IMR-90 (cell line): ENCODE results near the gene CNP. TPM values are rescaled to one million over a fixed set of nuclear protein-coding genes. Genes with fewer than 3 reads are reported as not detected.

Source experiments
- ATAC-seq: fragments of 200-7000 bp; cut with Tn5 transposase; 2 replicates; pipeline ENCODE4 v1.9.1; 2020; ENCODE audit warnings: low read depth, mild to moderate bottlenecking, moderate library complexity
- BruUV-seq: library from RNA; stranded (reverse); fragments of 400-500 nt; replicated peaks from 2 replicates; lab custom pipeline; 2021; lab: Mats Ljungman, UMichigan
- CTCF ChIA-PET: fragments of 300-600 bp; formaldehyde crosslinking; extraction: SDS; loops from one replicate; lab custom pipeline; 2021; ENCODE audit warnings: antibody characterized with exemption; lab: Yijun Ruan, JAX
- POLR2A ChIA-PET: fragments of 300-600 bp; sonication (Branson Sonifier 250); formaldehyde crosslinking; loops from one replicate; lab custom pipeline; 2022; ENCODE audit warnings: antibody characterized with exemption; ENCODE audit not compliant: unreplicated experiment; lab: Charles Lee
- DNase-seq: peaks from one replicate; pipeline ENCODE4 v3.0.0; 2013
- H2AFZ ChIP-seq: replicated peaks from 2 replicates; pipeline ENCODE3; 2013; ENCODE audit warnings: low read length, mild to moderate bottlenecking; ENCODE audit not compliant: poor library complexity
- H2AK5ac ChIP-seq: 2 replicates; pipeline ENCODE4 v1.6.1; 2013; ENCODE audit warnings: low read depth, low read length, inconsistent platforms
- H2AK9ac ChIP-seq: replicated peaks from 2 replicates; pipeline ENCODE3; 2013; ENCODE audit warnings: mild to moderate bottlenecking, low read depth, low read length, moderate library complexity; ENCODE audit not compliant: poor library complexity
- H2BK120ac ChIP-seq: 2 replicates; pipeline ENCODE4 v1.6.1; 2013; ENCODE audit warnings: low read depth, low read length, inconsistent platforms
- H2BK15ac ChIP-seq: 3 replicates; pipeline ENCODE4 v1.6.1; 2013; ENCODE audit warnings: low read depth, low read length, inconsistent platforms
- H2BK20ac ChIP-seq: 2 replicates; pipeline ENCODE4 v1.6.1; 2013; ENCODE audit warnings: low read depth, mild to moderate bottlenecking, inconsistent platforms, low read length, moderate library complexity
- H2BK5ac ChIP-seq: 2 replicates; pipeline ENCODE4 v1.6.1; 2013; ENCODE audit warnings: mild to moderate bottlenecking, low read depth, low read length, inconsistent platforms; ENCODE audit not compliant: poor library complexity, severe bottlenecking
- H3K14ac ChIP-seq: replicated peaks from 2 replicates; pipeline ENCODE4 v1.6.1; 2013; ENCODE audit warnings: low read depth, low read length, inconsistent platforms
- H3K18ac ChIP-seq: 2 replicates; pipeline ENCODE4 v1.6.1; 2013; ENCODE audit warnings: low read depth, low read length, control low read depth
- H3K23ac ChIP-seq: 2 replicates; pipeline ENCODE4 v1.6.1; 2013; ENCODE audit warnings: low read depth, low read length, inconsistent platforms
- H3K27ac ChIP-seq: 2 replicates; pipeline ENCODE4 v1.5.1; 2013; ENCODE audit warnings: mild to moderate bottlenecking, control low read depth, low read length; ENCODE audit not compliant: insufficient read depth
- H3K27me3 ChIP-seq: 2 replicates; pipeline ENCODE4 v1.6.1; 2013; ENCODE audit warnings: low read length; ENCODE audit not compliant: control insufficient read depth, insufficient read depth
- H3K36me3 ChIP-seq: 2 replicates; pipeline ENCODE4 v1.6.1; 2013; ENCODE audit warnings: low read length, mixed read lengths; ENCODE audit not compliant: control insufficient read depth, insufficient read depth
- H3K4ac ChIP-seq: 2 replicates; pipeline ENCODE4 v1.6.1; 2013; ENCODE audit warnings: low read depth, low read length, inconsistent platforms
- H3K4me1 ChIP-seq: 2 replicates; pipeline ENCODE4 v1.6.1; 2013; ENCODE audit warnings: low read length, mixed read lengths; ENCODE audit not compliant: control insufficient read depth, insufficient read depth
- H3K4me2 ChIP-seq: 2 replicates; pipeline ENCODE4 v1.6.1; 2013; ENCODE audit warnings: low read depth, mild to moderate bottlenecking, control low read depth, low read length, moderate library complexity
- H3K4me3 ChIP-seq: 2 replicates; pipeline ENCODE4 v1.5.1; 2013; ENCODE audit warnings: low read depth, mild to moderate bottlenecking, control low read depth, low read length, moderate library complexity; ENCODE audit not compliant: insufficient read depth
- H3K56ac ChIP-seq: 2 replicates; pipeline ENCODE4 v1.6.1; 2013; ENCODE audit warnings: low read length, inconsistent platforms; ENCODE audit not compliant: insufficient read depth; ENCODE audit errors: extremely low read depth
- H3K79me1 ChIP-seq, 2 experiments: 2 replicates each; pipeline ENCODE4 v1.6.1; 2013; ENCODE audit warnings: low read length in 2 of 2, inconsistent platforms in 1 of 2, low read depth in 1 of 2
- H3K9ac ChIP-seq: 2 replicates; pipeline ENCODE4 v1.6.1; 2013; ENCODE audit warnings: low read depth, low read length, control low read depth
- H3K9me1 ChIP-seq: 2 replicates; pipeline ENCODE4 v1.6.1; 2013; ENCODE audit warnings: low read length, inconsistent platforms; ENCODE audit not compliant: insufficient read depth
- H3K9me3 ChIP-seq: 2 replicates; pipeline ENCODE4 v1.6.1; 2013; ENCODE audit warnings: low read length; ENCODE audit not compliant: control insufficient read depth, insufficient read depth
- H4K20me1 ChIP-seq: 2 replicates; pipeline ENCODE4 v1.6.1; 2013; ENCODE audit warnings: low read length, inconsistent platforms; ENCODE audit not compliant: insufficient read depth
- H4K5ac ChIP-seq: 2 replicates; pipeline ENCODE4 v1.6.1; 2013; ENCODE audit warnings: mild to moderate bottlenecking, low read depth, low read length, control low read depth
- H4K8ac ChIP-seq, 2 experiments: 2 replicates each; pipeline ENCODE4 v1.6.1; 2013; ENCODE audit warnings: low read depth in 2 of 2, low read length in 2 of 2, control low read depth in 1 of 2, inconsistent platforms in 1 of 2
- H4K91ac ChIP-seq: 2 replicates; pipeline ENCODE4 v1.6.1; 2013; ENCODE audit warnings: low read depth, low read length, inconsistent platforms; ENCODE audit not compliant: insufficient read depth
- BHLHE40 ChIP-seq: fragments of 150-350 bp; IDR thresholded peaks from 2 replicates; pipeline ENCODE4 v1.6.1; 2016; ENCODE audit warnings: mild to moderate bottlenecking, low read depth, low read length
- CEBPB ChIP-seq: IDR thresholded peaks from 2 replicates; pipeline ENCODE4 v1.6.1; 2012; ENCODE audit warnings: low read depth, low read length, improper control_type of control experiment
- CHD1 ChIP-seq: IDR thresholded peaks from 2 replicates; pipeline ENCODE4 v1.6.1; 2012; ENCODE audit warnings: low read depth, low read length, improper control_type of control experiment
- ELK1 ChIP-seq: fragments of 150-350 bp; IDR thresholded peaks from 2 replicates; pipeline ENCODE4 v1.6.1; 2016; ENCODE audit warnings: low read depth, mild to moderate bottlenecking, low read length, moderate library complexity, borderline replicate concordance
- FOS ChIP-seq: fragments of 150-350 bp; IDR thresholded peaks from 2 replicates; pipeline ENCODE4 v1.6.1; 2016; ENCODE audit warnings: low read depth, low read length
- MAFK ChIP-seq: IDR thresholded peaks from 2 replicates; pipeline ENCODE4 v1.6.1; 2012; ENCODE audit warnings: low read depth, low read length, improper control_type of control experiment
- MXI1 ChIP-seq: IDR thresholded peaks from 2 replicates; pipeline ENCODE4 v1.6.1; 2012; ENCODE audit warnings: low read depth, mild to moderate bottlenecking, low read length, moderate library complexity, borderline replicate concordance
- NFE2L2 ChIP-seq: fragments of 150-350 bp; IDR thresholded peaks from 2 replicates; pipeline ENCODE4 v1.6.1; 2016; ENCODE audit warnings: low read depth, mild to moderate bottlenecking, low read length
- POLR2A ChIP-seq: IDR thresholded peaks from 2 replicates; pipeline ENCODE4 v1.6.1; 2012; ENCODE audit warnings: mild to moderate bottlenecking, low read depth, low read length
- RAD21 ChIP-seq: IDR thresholded peaks from 2 replicates; pipeline ENCODE4 v1.6.1; 2012; ENCODE audit warnings: low read length, improper control_type of control experiment
- RCOR1 ChIP-seq: IDR thresholded peaks from 2 replicates; pipeline ENCODE4 v1.6.1; 2012; ENCODE audit warnings: mild to moderate bottlenecking, low read length, improper control_type of control experiment; ENCODE audit not compliant: insufficient replicate concordance
- RFX5 ChIP-seq: IDR thresholded peaks from 2 replicates; pipeline ENCODE4 v1.8.0; 2012; ENCODE audit warnings: low read depth, mild to moderate bottlenecking, low read length, moderate library complexity
- SMC3 ChIP-seq: fragments of 150-350 bp; IDR thresholded peaks from 2 replicates; pipeline ENCODE4 v1.6.1; 2016; ENCODE audit warnings: low read depth, mild to moderate bottlenecking, antibody characterized with exemption, low read length, moderate library complexity
- USF2 ChIP-seq: fragments of 150-350 bp; IDR thresholded peaks from 2 replicates; pipeline ENCODE4 v1.6.1; 2017; ENCODE audit warnings: mild to moderate bottlenecking, antibody characterized with exemption, low read length, low read depth
- WGBS, 2 experiments: methylation state at CpG; one replicate each; pipeline versions ENCODE4 v1.1.5 to v1.1.7; 2013; ENCODE audit warnings: missing lambda C conversion rate in 2 of 2; ENCODE audit not compliant: insufficient read length in 1 of 2; ENCODE audit errors: extremely low coverage in 2 of 2; 5-methylcytosine and 5-hydroxymethylcytosine counted together
- dilution Hi-C: fragments of 300-500 bp; cut with HindIII; formaldehyde crosslinking; loops from one replicate; pipeline ENCODE4 v1.14.3; 2018; ENCODE audit warnings: low sequenced_read_pairs; ENCODE audit not compliant: unreplicated experiment
- in situ Hi-C: fragments of 300-500 bp; cut with MboI; formaldehyde crosslinking; loops from 3 replicates; pipeline ENCODE4 v1.14.3; 2019; ENCODE audit warnings: low sequenced_read_pairs, inconsistent platforms, mixed read lengths
- intact Hi-C: fragments of 100-400 bp; cut with micrococcal nuclease; formaldehyde crosslinking; loops from 2 replicates; pipeline ENCODE4 v1.10.0; 2022
- polyA plus RNA-seq, 3 experiments: library from polyadenylated mRNA; depleted of rRNA; stranded (reverse); fragments of >200 nt; gene quantifications; 2 replicates each; pipeline ENCODE4 v1.2.3, GENCODE V29; 2012; ENCODE audit warnings: low replicate concordance in 1 of 3
- total RNA-seq: library from RNA; depleted of rRNA; stranded (reverse); fragments of >200 nt; gene quantifications from 2 replicates; pipeline ENCODE4 v1.2.3, GENCODE V29; 2012

The CNP gene
- total and polyA plus RNA-seq, 2 of the 4 experiments (the other 2 are of a cell fraction) = 45.5 to 46.4 TPM

DNA sequence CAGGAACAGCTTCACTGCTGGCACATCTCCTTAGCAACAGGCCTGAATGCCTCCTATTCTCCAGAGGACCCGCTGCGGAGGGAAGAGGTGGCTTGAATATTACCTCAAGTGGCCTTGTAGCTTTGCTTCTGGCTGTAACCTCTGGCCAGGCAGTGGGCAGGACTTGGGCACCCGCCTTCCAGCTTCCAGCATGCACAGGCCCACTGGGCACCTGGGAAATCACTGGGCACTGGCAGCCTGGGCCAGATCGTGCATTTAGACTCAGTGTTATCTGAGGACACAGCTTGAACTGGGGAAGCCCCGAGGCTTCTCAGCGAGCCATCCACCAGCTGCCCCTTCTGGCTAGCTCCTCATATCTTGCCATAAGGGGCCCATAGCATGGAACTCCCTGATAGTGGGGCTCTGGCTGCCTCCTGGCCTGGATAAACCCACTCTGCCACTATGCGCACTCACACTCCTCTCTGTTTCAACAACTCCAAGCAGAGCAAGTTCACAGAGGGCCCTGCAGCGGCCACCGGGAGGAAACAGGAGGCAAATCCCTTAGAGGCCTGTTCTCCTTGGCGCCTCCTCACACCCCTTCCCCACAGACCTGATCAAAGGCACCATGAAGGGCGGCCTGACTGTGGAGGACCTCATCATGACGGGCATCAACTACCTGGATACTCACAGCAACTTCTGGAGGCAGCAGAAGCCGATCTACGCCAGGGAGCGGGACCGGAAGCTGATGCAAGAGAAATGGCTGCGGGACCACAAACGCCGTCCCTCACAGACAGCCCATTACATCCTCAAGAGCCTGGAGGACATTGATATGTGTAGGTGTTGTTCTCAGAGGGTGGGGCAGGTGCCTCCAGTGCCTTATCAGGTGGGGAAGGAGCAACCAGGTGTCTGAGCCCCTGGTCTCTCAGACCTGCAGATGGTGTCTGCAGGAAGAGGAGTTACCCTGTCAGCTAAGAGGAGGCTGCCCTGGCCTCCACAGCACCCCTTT lies 28.3 kb upstream of the CNP start (continued):
- no peak for TF ChIP-seq SMC3

DNA sequence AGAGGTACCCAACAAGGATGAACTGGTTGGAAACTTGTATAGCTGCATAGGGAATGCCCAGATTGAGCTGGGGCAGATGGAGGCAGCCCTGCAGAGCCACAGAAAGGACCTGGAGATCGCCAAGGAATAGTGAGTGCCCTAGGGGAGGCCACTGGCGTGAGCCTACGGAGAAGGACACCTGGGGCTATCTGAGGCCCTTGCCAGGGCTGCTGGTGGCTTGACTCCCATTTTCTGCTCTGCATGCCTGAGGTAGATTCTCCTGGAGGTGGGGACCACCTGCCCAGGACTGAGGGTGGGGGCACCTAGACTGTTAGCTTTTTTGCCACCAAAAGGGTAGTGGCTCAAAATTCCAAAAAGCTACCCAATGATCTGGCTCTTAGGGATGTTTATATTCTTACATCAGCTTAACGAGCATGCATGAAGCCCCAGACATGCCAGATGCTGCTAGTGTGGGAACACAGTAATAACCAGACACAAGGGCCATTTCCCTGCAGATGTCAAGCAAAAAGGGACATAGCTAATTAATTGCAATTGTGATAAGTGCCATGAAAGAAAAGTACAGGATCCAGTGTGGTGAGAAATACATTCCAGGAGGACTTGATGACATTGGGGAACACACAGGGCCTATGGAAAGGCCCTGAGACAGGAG lies 27.4 kb upstream of the CNP start:
- no peaks in the 10 kb centered on the region for H3K79me1 ChIP-seq
- DNase-seq (no peak), ATAC-seq (no peak)
- H3K18ac ChIP-seq = no peak overlapping the region
- ChIA-PET CTCF (no interaction called here), POLR2A (no interaction called here)
- intact Hi-C loops = no loop called here
- WGBS, 2 experiments = 68% methylated on average over 3 of the region's 4 CpGs; no CpG with 5 or more reads in 1 of the 2 experiments
- no peak overlapping the region for H2BK20ac ChIP-seq
- dilution Hi-C loops = no loop called here
- H2BK5ac ChIP-seq = no peak overlapping the region
- H3K27ac ChIP-seq = no peak overlapping the region
- no peak overlapping the region for H4K5ac ChIP-seq
- no peaks in the 10 kb centered on the region; the same call in 1 of the 2 replicates for H3K9me1 ChIP-seq
- BruUV-seq = no TSS peak
- H4K91ac ChIP-seq = no peak overlapping the region
- no peaks in the 10 kb centered on the region for H3K9me3 ChIP-seq
- no peak overlapping the region for H3K4ac ChIP-seq
- H3K4me1 ChIP-seq = no peaks in the 10 kb centered on the region
- H3K9ac ChIP-seq = no peak overlapping the region
- H4K20me1 ChIP-seq = no peaks in the 10 kb centered on the region
- H2AK5ac ChIP-seq = no peak overlapping the region
- H3K4me3 ChIP-seq = no peak overlapping the region
- no peak overlapping the region for H4K8ac ChIP-seq
- no peaks in the 10 kb centered on the region for H3K27me3 ChIP-seq
- no peak overlapping the region for H3K14ac ChIP-seq
- H3K23ac ChIP-seq = no peak overlapping the region
- no peak overlapping the region for H2AK9ac ChIP-seq
- H2AFZ ChIP-seq = no peak overlapping the region
- in situ Hi-C loops = no loop called here
- no peak overlapping the region for H2BK120ac ChIP-seq
- H3K36me3 ChIP-seq = peaks cover 3% of the 10 kb centered on the region
- no peak overlapping the region for H3K4me2 ChIP-seq
- H3K56ac ChIP-seq = no peak overlapping the region
- H2BK15ac ChIP-seq = no peak overlapping the region
- no peak for TF ChIP-seq NFE2L2
- no peak for TF ChIP-seq SMC3
- no peak for TF ChIP-seq MXI1
- no peak for TF ChIP-seq MAFK
- TF ChIP-seq RAD21 = no peak
- TF ChIP-seq POLR2A = no peak
- no peak for TF ChIP-seq RCOR1
- no peak for TF ChIP-seq BHLHE40
- no peak for TF ChIP-seq USF2
- no peak for TF ChIP-seq ELK1
- TF ChIP-seq CHD1 = no peak
- no peak for TF ChIP-seq RFX5
- no peak for TF ChIP-seq FOS
- TF ChIP-seq CEBPB = no peak
